Neural cell (in vitro differentiated cells): ENCODE measurements around the gene F3. TPM values are rescaled to one million over a fixed set of nuclear protein-coding genes. Genes with fewer than 3 reads are reported as not detected.
"Not testable (repeated sequence)": the region's sequence is repeated elsewhere in the genome, so short reads cannot be mapped to it uniquely, and the experiment has no call there.

ENCODE experiments used
- H2AFZ ChIP-seq: fragments of 200-600, 300-800 bp; sonication (generic), shearing (Covaris generic); 2 replicates; pipeline ENCODE4 v1.6.0; 2014; ENCODE audit warnings: low read depth, mild to moderate bottlenecking, antibody characterized with exemption, low read length, moderate library complexity
- H3F3A ChIP-seq: fragments of 200-600 bp; shearing (Covaris generic); 2 replicates; pipeline ENCODE4 v1.6.1; 2016; ENCODE audit warnings: mild to moderate bottlenecking, moderate library complexity, mixed read lengths, antibody characterized with exemption, low read length; ENCODE audit not compliant: insufficient read depth, poor library complexity, severe bottlenecking
- H3K27ac ChIP-seq: fragments of 200-600, 300-800 bp; sonication (generic), shearing (Covaris generic); 2 replicates; pipeline ENCODE4 v1.5.1; 2014; ENCODE audit warnings: mild to moderate bottlenecking, low read length, moderate library complexity
- H3K27me3 ChIP-seq: fragments of 300-800, 200-600 bp; sonication (generic), shearing (Covaris generic); 2 replicates; pipeline ENCODE4 v1.6.0; 2014; ENCODE audit warnings: mild to moderate bottlenecking, low read depth, low read length, moderate library complexity; ENCODE audit not compliant: insufficient read depth
- H3K36me3 ChIP-seq: fragments of 300-800, 200-600 bp; sonication (generic), shearing (Covaris generic); 2 replicates; pipeline ENCODE4 v1.5.1; 2014; ENCODE audit warnings: mild to moderate bottlenecking, antibody characterized with exemption, low read length, moderate library complexity; ENCODE audit not compliant: insufficient read depth
- H3K4me2 ChIP-seq: fragments of 300-800, 200-600 bp; sonication (generic), shearing (Covaris generic); 2 replicates; pipeline ENCODE4 v1.6.0; 2014; ENCODE audit warnings: mild to moderate bottlenecking, low read length
- H3K4me3 ChIP-seq: fragments of 300-800, 200-600 bp; sonication (generic), shearing (Covaris generic); 2 replicates; pipeline ENCODE4 v1.5.1; 2014; ENCODE audit warnings: mild to moderate bottlenecking, low read length, moderate library complexity
- H3K79me2 ChIP-seq: fragments of 200-600 bp; shearing (Covaris generic); replicated peaks from 2 replicates; pipeline ENCODE4 v1.6.0; 2014; ENCODE audit warnings: mild to moderate bottlenecking, low read length, moderate library complexity; ENCODE audit not compliant: insufficient read depth
- H3K9ac ChIP-seq: fragments of 300-800, 200-600 bp; sonication (generic), shearing (Covaris generic); 2 replicates; pipeline ENCODE4 v1.6.1; 2016; ENCODE audit warnings: mild to moderate bottlenecking, low read length, mixed read lengths
- H3K9me2 ChIP-seq: fragments of 200-600 bp; shearing (Covaris generic); 2 replicates; pipeline ENCODE4 v1.6.1; 2016; ENCODE audit warnings: mild to moderate bottlenecking, low read length, mixed read lengths; ENCODE audit not compliant: insufficient read depth
- H3K9me3 ChIP-seq: fragments of 200-600, 300-800 bp; sonication (generic), shearing (Covaris generic); 2 replicates; pipeline ENCODE4 v1.6.1; 2016; ENCODE audit warnings: mild to moderate bottlenecking, mixed run types, low read length, moderate library complexity, mixed read lengths
- H4K20me1 ChIP-seq: fragments of 200-600 bp; shearing (Covaris generic); 2 replicates; pipeline ENCODE4 v1.6.1; 2016; ENCODE audit warnings: mild to moderate bottlenecking, mixed run types; ENCODE audit not compliant: insufficient read depth
- CTCF ChIP-seq: fragments of 450-650 bp; IDR thresholded peaks from 2 replicates; pipeline ENCODE4 v1.5.1; 2014; ENCODE audit warnings: antibody characterized with exemption, mild to moderate bottlenecking, moderate library complexity; ENCODE audit not compliant: poor library complexity, severe bottlenecking
- EP300 ChIP-seq: fragments of 450-650 bp; conservative IDR thresholded peaks from 2 replicates; pipeline ENCODE4 v1.6.1; 2014; ENCODE audit warnings: antibody characterized with exemption, mild to moderate bottlenecking, moderate library complexity; ENCODE audit not compliant: poor library complexity, severe bottlenecking
- EZH2 ChIP-seq: fragments of 200-600, 300-800 bp; shearing (Covaris generic), sonication (generic); IDR thresholded peaks from 2 replicates; pipeline ENCODE4 v1.6.1; 2014; ENCODE audit warnings: antibody characterized with exemption, low read length, borderline replicate concordance, mild to moderate bottlenecking; ENCODE audit not compliant: insufficient read depth, poor library complexity, severe bottlenecking
- MXI1 ChIP-seq: fragments of 450-650 bp; conservative IDR thresholded peaks from 2 replicates; pipeline ENCODE4 v1.6.1; 2014; ENCODE audit warnings: antibody characterized with exemption, mild to moderate bottlenecking; ENCODE audit not compliant: poor library complexity, severe bottlenecking
- POLR2AphosphoS5 ChIP-seq: IDR thresholded peaks from 2 replicates; pipeline ENCODE4 v1.6.1; 2012
- RAD21 ChIP-seq: fragments of 450-650 bp; conservative IDR thresholded peaks from 2 replicates; pipeline ENCODE4 v1.6.1; 2014; ENCODE audit warnings: antibody characterized with exemption, mild to moderate bottlenecking, moderate library complexity
- REST ChIP-seq: IDR thresholded peaks from 2 replicates; pipeline ENCODE4 v1.6.1; 2012; ENCODE audit warnings: borderline replicate concordance
- SMC3 ChIP-seq: fragments of 450-650 bp; conservative IDR thresholded peaks from 2 replicates; pipeline ENCODE4 v1.6.1; 2014; ENCODE audit warnings: antibody characterized with exemption, mild to moderate bottlenecking, moderate library complexity; ENCODE audit not compliant: poor library complexity
- TAF1 ChIP-seq: IDR thresholded peaks from 2 replicates; pipeline ENCODE4 v1.6.1; 2012; ENCODE audit warnings: low read depth
- polyA plus RNA-seq: library from polyadenylated mRNA; depleted of rRNA; stranded (reverse); fragments of >200 nt; gene quantifications from 2 replicates; pipeline ENCODE4 v1.2.3, GENCODE V29; 2014

Gene F3
- polyA plus RNA-seq, 1 donor from 2014 or later: 0.10 TPM

DNA sequence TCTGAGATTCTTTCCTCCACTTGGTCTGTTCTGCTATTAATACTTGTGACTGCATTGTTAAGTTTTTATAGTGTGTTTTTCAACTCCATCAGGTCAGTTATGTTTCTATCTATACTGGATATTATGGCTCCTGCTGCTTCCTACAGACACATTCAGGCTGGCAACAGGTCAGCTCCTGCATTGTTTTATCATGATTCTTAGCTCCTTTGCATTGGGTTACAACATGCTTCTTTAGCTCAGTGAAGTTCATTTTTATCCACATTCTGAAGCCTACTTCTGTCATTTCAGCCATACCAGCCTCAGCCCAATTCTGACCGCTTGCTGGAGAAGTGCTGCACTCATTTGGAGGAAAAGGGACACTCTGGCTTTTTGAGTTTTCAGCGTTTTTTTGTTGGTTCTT lies 37.3 kb upstream of the F3 start:
- H3K4me3 ChIP-seq: no peak overlapping the region
- no peak for TF ChIP-seq EZH2
- TF ChIP-seq TAF1: no peak
- TF ChIP-seq EP300: no peak
- no peak for TF ChIP-seq POLR2AphosphoS5
- TF ChIP-seq SMC3: no peak
- TF ChIP-seq CTCF: no peak
- no peak for TF ChIP-seq MXI1
- no peak for TF ChIP-seq RAD21
- no peak for TF ChIP-seq REST
- H3K36me3 ChIP-seq: no peaks in the 10 kb centered on the region
- no peaks in the 10 kb centered on the region for H3K27me3 ChIP-seq
- H3K9me2 ChIP-seq: no peaks in the 10 kb centered on the region
- H3K9ac ChIP-seq: no peak overlapping the region
- H3K9me3 ChIP-seq: no peaks in the 10 kb centered on the region
- H3F3A ChIP-seq: no peaks in the 10 kb centered on the region
- no peaks in the 10 kb centered on the region for H4K20me1 ChIP-seq
- H3K4me2 ChIP-seq: no peak overlapping the region
- no peak overlapping the region for H3K27ac ChIP-seq
- H2AFZ ChIP-seq: no peak overlapping the region
- no peaks in the 10 kb centered on the region for H3K79me2 ChIP-seq

DNA sequence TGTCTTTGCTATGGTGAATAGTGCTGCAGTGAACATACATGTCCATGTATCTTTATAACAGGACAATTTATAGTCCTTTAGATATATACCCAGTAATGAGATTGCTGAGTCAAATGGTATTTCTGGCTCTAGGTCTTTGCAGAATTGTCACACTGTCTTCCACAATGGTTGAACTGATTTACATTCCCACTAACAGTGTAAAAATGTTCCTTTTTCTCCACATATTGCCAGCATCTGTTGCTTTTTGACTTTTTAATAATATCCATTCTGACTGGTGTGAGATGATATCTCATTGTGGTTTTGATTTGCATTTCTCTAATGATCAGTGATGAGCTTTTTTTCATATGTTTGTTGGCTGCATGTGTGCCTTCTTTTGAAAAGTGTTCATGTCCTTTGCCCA lies 32.4 kb upstream of the F3 start:
- H3K27me3 ChIP-seq, H4K20me1 ChIP-seq, H3K9ac ChIP-seq, H2AFZ ChIP-seq, H3K27ac ChIP-seq, H3K36me3 ChIP-seq, H3K4me3 ChIP-seq, H3K79me2 ChIP-seq, H3K9me3 ChIP-seq, H3K9me2 ChIP-seq, H3F3A ChIP-seq, H3K4me2 ChIP-seq: not testable (repeated sequence)

DNA sequence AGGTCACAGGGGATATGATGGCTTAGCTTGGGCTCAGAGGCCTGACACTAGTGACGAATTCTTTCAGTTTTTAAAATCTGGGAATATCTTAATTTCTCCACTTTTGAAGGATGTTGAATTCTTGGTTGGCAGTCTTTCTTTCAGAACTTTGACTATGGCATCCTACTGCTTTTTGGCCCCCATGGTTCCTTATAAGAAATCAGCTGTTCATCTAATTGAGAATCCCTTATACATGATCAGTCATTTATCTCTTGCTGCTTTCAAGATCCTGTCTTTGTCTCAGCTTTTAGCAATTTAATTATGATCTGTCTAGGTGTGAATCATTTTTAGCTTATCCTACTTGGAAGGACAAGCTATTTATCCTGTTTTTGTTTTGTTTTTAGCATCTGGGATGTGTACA lies 31.2 kb upstream of the F3 start:
- TF ChIP-seq EP300 (no peak), CTCF (no peak), EZH2 (no peak), TAF1 (no peak), POLR2AphosphoS5 (no peak)
- Histone ChIP-seq H4K20me1 (no peaks in the 10 kb centered on the region), H3K27ac (no peak overlapping the region), H3K4me3 (no peak overlapping the region), H3K9me2 (no peaks in the 10 kb centered on the region), H2AFZ (no peak overlapping the region), H3K9me3 (no peaks in the 10 kb centered on the region), H3K4me2 (no peak overlapping the region), H3K36me3 (no peaks in the 10 kb centered on the region), H3K27me3 (no peaks in the 10 kb centered on the region), H3F3A (no peaks in the 10 kb centered on the region), H3K79me2 (no peaks in the 10 kb centered on the region), H3K9ac (no peak overlapping the region)

- not testable (repeated sequence) for H3K4me3 ChIP-seq, H3K9me2 ChIP-seq, H2AFZ ChIP-seq, H3K79me2 ChIP-seq, H3K4me2 ChIP-seq, H3K9me3 ChIP-seq, H3K36me3 ChIP-seq, H3K27me3 ChIP-seq, H3K27ac ChIP-seq, H4K20me1 ChIP-seq, H3F3A ChIP-seq, H3K9ac ChIP-seq
Measured at GRCh38 chr1:94570965-94571364, 29.4 kb upstream of the F3 start.
